SK-N-SH treated with all-trans-retinoic acid at 6 μM for 48 hours (cell line): ENCODE measurements around the gene AVPI1.

Experiments used
- PATZ1 ChIP-seq: fragments of 250-450 bp; sonication (Bioruptor Pico); IDR thresholded peaks from 2 replicates; pipeline ENCODE4 v1.8.0; 2020; ENCODE audit warnings: mild to moderate bottlenecking, moderate library complexity, borderline replicate concordance
- SNAI2 ChIP-seq: fragments of 250-450 bp; sonication (Bioruptor Pico); IDR thresholded peaks from 2 replicates; pipeline ENCODE4 v1.5.0; 2020; ENCODE audit warnings: mild to moderate bottlenecking, moderate library complexity
- ZFP3 ChIP-seq: fragments of 250-450 bp; sonication (Bioruptor Pico); IDR thresholded peaks from 2 replicates; pipeline ENCODE4 v1.5.0; 2020; ENCODE audit warnings: mild to moderate bottlenecking, moderate library complexity
- ZNF70 ChIP-seq: fragments of 450-650 bp; formaldehyde crosslinking; IDR thresholded peaks from 2 replicates; pipeline ENCODE4 v1.5.0; 2020; ENCODE audit warnings: mild to moderate bottlenecking, moderate library complexity
- TF ChIP-seq, protein P1 (sequence below): fragments of 250-450 bp; sonication (Bioruptor Pico); IDR thresholded peaks from 2 replicates; pipeline ENCODE4 v1.5.0; 2020; ENCODE audit warnings: mild to moderate bottlenecking, moderate library complexity

DNA sequence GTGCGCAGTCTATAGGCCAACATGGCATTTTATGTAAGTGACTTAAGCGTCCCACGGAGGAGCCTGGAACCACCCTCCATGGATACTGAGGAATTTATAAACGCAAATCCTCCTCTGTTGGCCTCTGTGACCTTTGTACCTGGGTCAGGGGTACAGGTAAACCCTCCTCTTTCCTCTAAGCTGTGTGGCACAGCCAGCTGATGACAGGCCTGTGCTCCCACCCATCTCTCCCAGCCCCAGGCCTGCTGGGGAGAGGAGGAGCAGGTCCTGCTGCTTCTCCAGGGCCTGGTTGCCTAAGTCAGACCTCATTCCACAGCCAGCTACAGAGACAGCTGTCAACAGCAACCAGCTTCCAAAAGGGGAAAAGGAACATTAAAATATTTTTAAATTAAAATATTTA, 5.0 kb downstream of the AVPI1 start:
- no peak for TF ChIP-seq SNAI2 (CRISPR knock-in tag)
- no peak for TF ChIP-seq ZFP3
- no peak for TF ChIP-seq PATZ1
- TF ChIP-seq ZNF70 (CRISPR knock-in tag): no peak
- TF ChIP-seq, protein P1, sequence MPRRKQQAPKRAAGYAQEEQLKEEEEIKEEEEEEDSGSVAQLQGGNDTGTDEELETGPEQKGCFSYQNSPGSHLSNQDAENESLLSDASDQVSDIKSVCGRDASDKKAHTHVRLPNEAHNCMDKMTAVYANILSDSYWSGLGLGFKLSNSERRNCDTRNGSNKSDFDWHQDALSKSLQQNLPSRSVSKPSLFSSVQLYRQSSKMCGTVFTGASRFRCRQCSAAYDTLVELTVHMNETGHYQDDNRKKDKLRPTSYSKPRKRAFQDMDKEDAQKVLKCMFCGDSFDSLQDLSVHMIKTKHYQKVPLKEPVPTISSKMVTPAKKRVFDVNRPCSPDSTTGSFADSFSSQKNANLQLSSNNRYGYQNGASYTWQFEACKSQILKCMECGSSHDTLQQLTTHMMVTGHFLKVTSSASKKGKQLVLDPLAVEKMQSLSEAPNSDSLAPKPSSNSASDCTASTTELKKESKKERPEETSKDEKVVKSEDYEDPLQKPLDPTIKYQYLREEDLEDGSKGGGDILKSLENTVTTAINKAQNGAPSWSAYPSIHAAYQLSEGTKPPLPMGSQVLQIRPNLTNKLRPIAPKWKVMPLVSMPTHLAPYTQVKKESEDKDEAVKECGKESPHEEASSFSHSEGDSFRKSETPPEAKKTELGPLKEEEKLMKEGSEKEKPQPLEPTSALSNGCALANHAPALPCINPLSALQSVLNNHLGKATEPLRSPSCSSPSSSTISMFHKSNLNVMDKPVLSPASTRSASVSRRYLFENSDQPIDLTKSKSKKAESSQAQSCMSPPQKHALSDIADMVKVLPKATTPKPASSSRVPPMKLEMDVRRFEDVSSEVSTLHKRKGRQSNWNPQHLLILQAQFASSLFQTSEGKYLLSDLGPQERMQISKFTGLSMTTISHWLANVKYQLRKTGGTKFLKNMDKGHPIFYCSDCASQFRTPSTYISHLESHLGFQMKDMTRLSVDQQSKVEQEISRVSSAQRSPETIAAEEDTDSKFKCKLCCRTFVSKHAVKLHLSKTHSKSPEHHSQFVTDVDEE (CRISPR knock-in tag): no peak
